Endothelial cell of umbilical vein (primary cell): ENCODE measurements around the gene IFRD2. TPM values are rescaled to one million over a fixed set of nuclear protein-coding genes. Genes with fewer than 3 reads are reported as not detected.

Source experiments
- BruUV-seq: library from RNA; stranded (reverse); fragments of 400-500 nt; replicated peaks from 2 replicates; lab custom pipeline; 2021; lab: Mats Ljungman, UMichigan
- CTCF ChIA-PET: fragments of 300-600, 350-600 bp; sonication (Branson Sonifier 250); formaldehyde crosslinking; loops from one replicate; lab custom pipeline; 2021; ENCODE audit warnings: antibody characterized with exemption, inconsistent platforms; lab: Charles Lee
- POLR2A ChIA-PET: fragments of 300-600, 350-600 bp; sonication (Branson Sonifier 250); formaldehyde crosslinking; loops from one replicate; lab custom pipeline; 2021; ENCODE audit warnings: antibody characterized with exemption, inconsistent platforms; lab: Charles Lee
- DNase-seq: peaks from one replicate; pipeline ENCODE4 v3.0.0-alpha.2; 2011; ENCODE audit warnings: low read depth, low spot score
- FAIRE-seq: peaks from 2 replicates; lab custom pipeline; 2011; peaks lifted over from hg19 to GRCh38; lab: Jason Lieb, UNC
- H2AFZ ChIP-seq: 2 replicates; pipeline ENCODE4 v1.6.0; 2012; ENCODE audit warnings: low read depth, low read length, control low read depth, inconsistent platforms
- H3K27ac ChIP-seq: 2 replicates; pipeline ENCODE4 v1.5.1; 2011; ENCODE audit warnings: low read depth, mild to moderate bottlenecking, control low read depth, low read length, moderate library complexity; ENCODE audit not compliant: insufficient read depth
- H3K27me3 ChIP-seq, 2 experiments: 2 replicates each; pipeline versions ENCODE4 v1.6.0 to v1.6.1; 2011; ENCODE audit warnings: low read length in 2 of 2, mixed read lengths in 1 of 2; ENCODE audit not compliant: control insufficient read depth in 2 of 2, insufficient read depth in 2 of 2
- H3K36me3 ChIP-seq, 2 experiments: 2 replicates in 1 of 2; 3 replicates in 1 of 2; pipeline ENCODE4 v1.5.1; 2011; ENCODE audit warnings: low read length in 2 of 2, mild to moderate bottlenecking in 1 of 2, moderate library complexity in 1 of 2; ENCODE audit not compliant: control insufficient read depth in 2 of 2, insufficient read depth in 2 of 2; ENCODE audit errors: extremely low read depth in 1 of 2
- H3K4me1 ChIP-seq: 3 replicates; pipeline ENCODE4 v1.5.1; 2011; ENCODE audit warnings: mild to moderate bottlenecking, low read length; ENCODE audit not compliant: control insufficient read depth, insufficient read depth; ENCODE audit errors: extremely low read depth
- H3K4me2 ChIP-seq: 2 replicates; pipeline ENCODE4 v1.6.1; 2011; ENCODE audit warnings: low read length, control low read depth, mixed read lengths; ENCODE audit not compliant: insufficient read depth
- H3K4me3 ChIP-seq, 3 experiments: fragments of 200-600 bp in 1 of 3; sonication (generic), shearing (Covaris generic) in 1 of 3; replicated peaks in 1 of 3; 2 replicates each; pipeline ENCODE4 v1.5.1; 2011 to 2016; ENCODE audit warnings: control low read depth in 3 of 3, low read length in 3 of 3, mild to moderate bottlenecking in 2 of 3, inconsistent platforms in 1 of 3, low read depth in 1 of 3, moderate library complexity in 1 of 3; ENCODE audit not compliant: insufficient read depth in 1 of 3
- H3K79me2 ChIP-seq: 2 replicates; pipeline ENCODE4 v1.6.0; 2012; ENCODE audit warnings: low read length, inconsistent platforms; ENCODE audit not compliant: control insufficient read depth, insufficient read depth
- H3K9ac ChIP-seq: replicated peaks from 2 replicates; pipeline ENCODE3; 2011; ENCODE audit warnings: low read length, control low read depth; ENCODE audit not compliant: insufficient read depth; ENCODE audit errors: extremely low read depth
- H3K9me1 ChIP-seq: replicated peaks from 3 replicates; pipeline ENCODE4 v1.6.0; 2011; ENCODE audit warnings: mild to moderate bottlenecking, low read length; ENCODE audit not compliant: control insufficient read depth, insufficient read depth; ENCODE audit errors: extremely low read depth
- H3K9me3 ChIP-seq: replicated peaks from 2 replicates; pipeline ENCODE4 v1.5.1; 2012; ENCODE audit warnings: low read length, inconsistent platforms; ENCODE audit not compliant: control insufficient read depth, insufficient read depth
- H4K20me1 ChIP-seq: replicated peaks from 2 replicates; pipeline ENCODE3; 2011; ENCODE audit warnings: mild to moderate bottlenecking, low read length; ENCODE audit not compliant: control insufficient read depth, insufficient read depth; ENCODE audit errors: extremely low read depth
- FOS ChIP-seq: IDR thresholded peaks from 2 replicates; pipeline ENCODE4 v1.6.1; 2011; ENCODE audit warnings: mild to moderate bottlenecking, low read length, moderate library complexity, borderline replicate concordance; ENCODE audit not compliant: insufficient read depth
- GATA2 ChIP-seq: IDR thresholded peaks from 2 replicates; pipeline ENCODE4 v1.7.0; 2011; ENCODE audit warnings: low read depth, mild to moderate bottlenecking, moderate library complexity, mixed read lengths, low read length; ENCODE audit not compliant: insufficient read length, insufficient read depth
- POLR2A ChIP-seq: IDR thresholded peaks from 2 replicates; pipeline ENCODE4 v1.6.1; 2012; ENCODE audit warnings: low read depth, mild to moderate bottlenecking, control low read depth, low read length
- POLR2AphosphoS5 ChIP-seq: IDR thresholded peaks from 2 replicates; pipeline ENCODE4 v1.6.1; 2012; ENCODE audit warnings: low read depth, mild to moderate bottlenecking, control low read depth, low read length, moderate library complexity; ENCODE audit not compliant: insufficient read depth
- dilution Hi-C: fragments of 300-500 bp; cut with MboI; formaldehyde crosslinking; loops from one replicate; pipeline ENCODE4 v1.15.0; 2019; ENCODE audit warnings: low sequenced_read_pairs; ENCODE audit not compliant: extremely low pct_ligation_motif_present
- intact Hi-C: fragments of 100-400 bp; cut with micrococcal nuclease; formaldehyde crosslinking; loops from one replicate; pipeline ENCODE4 v1.10.0; 2022
- polyA plus RNA-seq, 4 experiments: library from polyadenylated mRNA; depleted of rRNA in 3 of 4; stranded (reverse) in 3 of 4; unstranded in 1 of 4; fragments of >200 nt; gene quantifications; 2 replicates each; pipeline versions ENCODE4 v1.2.1 to v1.2.3, GENCODE V29; 2011 to 2012; ENCODE audit warnings: missing spikeins in 1 of 4
- total RNA-seq: library from RNA; stranded (reverse); gene quantifications from 2 replicates; pipeline ENCODE4 v1.2.3, GENCODE V29; 2021
- TF ChIP-seq, protein P1 (sequence below), 2 donors: IDR thresholded peaks; 1 replicate in 1 of 2; 2 replicates in 1 of 2; pipeline ENCODE4 v1.5.1; 2011; ENCODE audit warnings: low read length in 2 of 2, mild to moderate bottlenecking in 2 of 2, moderate library complexity in 2 of 2, control low read depth in 1 of 2, inconsistent platforms in 1 of 2, low read depth in 1 of 2; ENCODE audit not compliant: insufficient read depth in 1 of 2; ENCODE audit errors: extremely low read depth in 1 of 2

IFRD2 gene
- total and polyA plus RNA-seq, 2 donors (not counting 3 experiments of a cell fraction or from before 2014, with no cell fraction given): 99.4 to 111 TPM

DNA sequence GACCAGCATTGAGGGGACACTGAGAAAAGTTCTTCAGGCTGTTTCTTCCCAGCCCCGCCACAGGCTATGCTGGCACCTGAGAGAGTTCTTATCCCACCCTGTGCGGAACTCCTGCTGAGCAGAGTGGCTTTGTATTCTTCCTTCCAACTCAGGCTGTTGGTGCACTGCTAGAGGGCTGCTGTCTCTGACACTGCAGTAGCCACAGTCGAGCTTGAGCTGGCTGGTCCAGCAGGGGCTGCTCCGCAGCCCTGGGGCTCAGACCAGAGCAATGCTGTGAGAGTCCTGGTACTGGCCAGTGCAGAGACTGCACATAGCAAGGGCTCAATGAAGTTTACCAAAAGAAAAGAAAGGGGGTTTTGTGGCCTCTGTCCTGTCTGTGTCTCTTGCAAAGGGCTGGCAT is 52.6 kb downstream of the IFRD2 start:
- no peak for TF ChIP-seq POLR2A
- no peak for TF ChIP-seq FOS
- intact Hi-C loops (loop anchor here (5.0 kb wide), 1 partner anchor 82 kb away; the partner anchor contains the start of gene SEMA3F), dilution Hi-C loops (loop anchor here (5.0 kb wide), 1 partner anchor 57 kb away; no protein-coding TSS in a partner anchor)
- CTCF ChIA-PET: interaction anchor here (0.9 to 1.4 kb wide), 3 partner anchors 17 to 45 kb away, joined by 3 to 4 read pairs (median 4); no protein-coding TSS in a partner anchor
- BruUV-seq: no TSS peak
- no peak overlapping the region for H3K27ac ChIP-seq
- no peak overlapping the region for H3K4me2 ChIP-seq
- FAIRE-seq: peak; percentile 24
- H4K20me1 ChIP-seq: no peaks in the 10 kb centered on the region
- no peaks in the 10 kb centered on the region for H3K9me1 ChIP-seq
- no peak overlapping the region for H3K4me3 ChIP-seq
- POLR2A ChIA-PET: no interaction called here
- no peak overlapping the region for H3K9ac ChIP-seq
- H3K79me2 ChIP-seq: peaks cover 81% of the 10 kb centered on the region
- no peak overlapping the region for H2AFZ ChIP-seq
- H3K9me3 ChIP-seq: no peaks in the 10 kb centered on the region
- peaks cover 2 to 17% of the 10 kb centered on the region in 2 experiments for H3K36me3 ChIP-seq
- H3K4me1 ChIP-seq: peaks cover 63% of the 10 kb centered on the region
- DNase-seq: no peak
- H3K27me3 ChIP-seq: no peaks in the 10 kb centered on the region

- peak overlapping the region; percentile 60 for H3K27ac ChIP-seq
- dilution Hi-C loops (no loop called here), intact Hi-C loops (loop anchor here (1.0 to 5.0 kb wide), 4 partner anchors 8 to 81 kb away; partner anchors contain the start of gene SEMA3F)
- TF ChIP-seq GATA2 (no peak), POLR2AphosphoS5 (no peak)
- TF ChIP-seq, protein P1, sequence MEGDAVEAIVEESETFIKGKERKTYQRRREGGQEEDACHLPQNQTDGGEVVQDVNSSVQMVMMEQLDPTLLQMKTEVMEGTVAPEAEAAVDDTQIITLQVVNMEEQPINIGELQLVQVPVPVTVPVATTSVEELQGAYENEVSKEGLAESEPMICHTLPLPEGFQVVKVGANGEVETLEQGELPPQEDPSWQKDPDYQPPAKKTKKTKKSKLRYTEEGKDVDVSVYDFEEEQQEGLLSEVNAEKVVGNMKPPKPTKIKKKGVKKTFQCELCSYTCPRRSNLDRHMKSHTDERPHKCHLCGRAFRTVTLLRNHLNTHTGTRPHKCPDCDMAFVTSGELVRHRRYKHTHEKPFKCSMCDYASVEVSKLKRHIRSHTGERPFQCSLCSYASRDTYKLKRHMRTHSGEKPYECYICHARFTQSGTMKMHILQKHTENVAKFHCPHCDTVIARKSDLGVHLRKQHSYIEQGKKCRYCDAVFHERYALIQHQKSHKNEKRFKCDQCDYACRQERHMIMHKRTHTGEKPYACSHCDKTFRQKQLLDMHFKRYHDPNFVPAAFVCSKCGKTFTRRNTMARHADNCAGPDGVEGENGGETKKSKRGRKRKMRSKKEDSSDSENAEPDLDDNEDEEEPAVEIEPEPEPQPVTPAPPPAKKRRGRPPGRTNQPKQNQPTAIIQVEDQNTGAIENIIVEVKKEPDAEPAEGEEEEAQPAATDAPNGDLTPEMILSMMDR (IDR thresholded peaks at IDR 0.05; ENCODE audit: extremely low read depth in 1 of 2, insufficient read depth in 1 of 2, low read depth in 1 of 2, low read length in 2 of 2): peak in 1 of 2 donors; percentile 6
- H3K4me2 ChIP-seq: peak overlapping the region; percentile 93
- DNase-seq (peak; percentile 33), FAIRE-seq (peak; percentile 58)
- H4K20me1 ChIP-seq: no peaks in the 10 kb centered on the region
- H3K9me1 ChIP-seq: no peaks in the 10 kb centered on the region
- H2AFZ ChIP-seq: no peak overlapping the region
- no peaks in the 10 kb centered on the region for H3K27me3 ChIP-seq
- H3K4me3 ChIP-seq: peak overlapping the region; percentile 29 to 88 (median 80)
- peaks cover 53% of the 10 kb centered on the region for H3K4me1 ChIP-seq
- no peaks in the 10 kb centered on the region for H3K9me3 ChIP-seq
- H3K79me2 ChIP-seq: peaks cover 71% of the 10 kb centered on the region
- CTCF ChIA-PET: interaction anchor here (0.9 to 2.4 kb wide), 4 partner anchors 8 to 44 kb away, joined by 4 to 17 read pairs (median 6); no protein-coding TSS in a partner anchor
- H3K36me3 ChIP-seq: peaks cover 2 to 10% of the 10 kb centered on the region in 2 experiments
- POLR2A ChIA-PET: no interaction called here
- peak overlapping the region; percentile 64 for H3K9ac ChIP-seq
- BruUV-seq: no TSS peak
These were observed 53.6 kb downstream of the IFRD2 start for GRCh38 chr3:50238549-50239026.
